GM18867 (cell line): ENCODE measurements around the gene ZFY.

Experiments
- ATAC-seq: cut with Tn5 transposase; IDR thresholded peaks from one replicate; pipeline ENCODE4 v1.9.1; 2021; ENCODE audit warnings: mild to moderate bottlenecking, moderate library complexity; ENCODE audit not compliant: unreplicated experiment

Gene ZFY

DNA sequence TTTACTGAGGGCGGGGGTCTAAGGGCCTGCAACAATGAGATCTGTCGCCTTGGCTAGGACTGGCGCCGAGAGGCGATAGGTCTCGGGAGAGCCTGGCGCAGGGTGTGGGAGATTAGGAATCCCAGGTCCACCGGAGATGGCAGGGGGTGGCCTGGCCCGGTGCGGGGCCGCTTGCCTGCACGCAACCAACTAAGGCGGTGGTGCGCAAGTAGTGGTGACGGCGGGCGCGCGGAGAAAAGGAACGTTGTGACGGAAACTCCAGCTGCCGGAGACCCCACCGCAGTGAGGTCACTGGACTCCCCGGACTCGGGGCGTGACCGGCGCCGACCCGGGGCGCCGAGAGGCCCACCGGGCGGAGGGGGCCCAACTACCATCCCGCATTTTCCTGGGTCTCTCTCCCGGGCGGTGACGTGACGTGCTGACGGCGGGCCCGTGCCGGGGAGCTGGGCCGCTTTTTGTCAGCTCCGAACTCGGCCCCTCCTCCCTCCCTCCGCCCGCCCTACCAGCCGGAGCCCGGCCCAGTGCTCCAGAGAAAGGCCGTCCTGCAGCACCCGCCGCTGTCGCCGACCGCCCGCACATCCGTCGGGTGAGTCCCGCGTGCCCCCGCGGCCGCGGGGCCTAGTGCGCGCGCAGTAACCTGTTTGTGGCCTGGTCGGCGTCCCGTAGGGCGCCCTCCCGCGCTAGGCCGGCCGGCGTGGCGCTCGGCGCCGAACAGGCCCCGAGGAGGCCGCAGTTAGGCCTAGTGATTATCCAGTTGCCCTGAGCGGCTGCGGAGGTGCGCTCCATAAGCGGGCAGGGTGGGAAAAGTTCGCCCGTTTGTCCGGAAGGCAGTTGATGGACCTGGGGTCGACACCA lies at the start of gene ZFY:
TSS of gene ZFY (plus strand) at position 521 of the 855 bp plus-strand sequence. CDS start 18,556 bp downstream, outside the sequence.
- no peak for ATAC-seq

GRCh38 chrY:2885880-2886279 lies 49.3 kb upstream of the ZFY start:
- no peak for ATAC-seq

DNA sequence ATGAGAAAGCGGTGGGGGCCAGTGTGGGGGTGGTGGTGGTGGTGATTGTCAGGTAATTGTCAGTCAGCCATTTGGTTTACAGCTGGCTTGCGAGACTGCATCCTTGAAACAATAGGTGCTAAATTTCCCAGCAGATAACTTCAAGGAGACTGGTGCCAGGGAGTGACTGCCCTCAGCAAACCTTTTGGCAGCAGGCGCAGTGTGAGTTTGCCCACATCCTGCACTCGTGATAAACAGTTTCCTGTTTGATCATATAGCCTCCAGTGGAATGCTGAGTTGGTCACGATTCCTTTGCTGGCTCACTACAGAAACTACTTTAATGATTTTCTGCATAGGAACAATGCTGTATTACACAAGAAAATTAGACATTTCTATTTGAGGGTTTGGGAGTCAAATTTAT lies 47.8 kb upstream of the ZFY start:
- no peak for ATAC-seq

DNA sequence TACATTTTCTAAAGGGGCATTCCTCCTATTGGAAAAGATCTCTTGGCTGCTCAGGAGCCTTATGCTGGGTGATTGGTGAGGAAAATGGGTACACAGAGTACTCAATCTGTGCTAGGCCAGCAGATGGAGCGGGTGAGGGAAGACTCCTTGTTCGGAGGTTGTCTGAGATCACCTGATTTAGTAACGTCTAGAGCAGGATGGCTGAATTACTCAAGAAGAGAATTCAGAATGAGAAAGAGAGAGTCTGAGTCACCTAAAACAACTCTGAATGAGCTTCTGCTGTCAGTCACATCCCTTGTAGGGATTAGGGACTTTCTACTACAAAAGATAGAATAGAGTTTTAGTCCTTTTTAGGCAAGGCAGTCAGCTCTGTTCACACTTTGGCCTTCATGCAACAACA lies 47.2 kb upstream of the ZFY start:
- no peak for ATAC-seq

GRCh38 chrY:2893471-2893870 lies 41.7 kb upstream of the ZFY start:
- ATAC-seq: no peak

DNA sequence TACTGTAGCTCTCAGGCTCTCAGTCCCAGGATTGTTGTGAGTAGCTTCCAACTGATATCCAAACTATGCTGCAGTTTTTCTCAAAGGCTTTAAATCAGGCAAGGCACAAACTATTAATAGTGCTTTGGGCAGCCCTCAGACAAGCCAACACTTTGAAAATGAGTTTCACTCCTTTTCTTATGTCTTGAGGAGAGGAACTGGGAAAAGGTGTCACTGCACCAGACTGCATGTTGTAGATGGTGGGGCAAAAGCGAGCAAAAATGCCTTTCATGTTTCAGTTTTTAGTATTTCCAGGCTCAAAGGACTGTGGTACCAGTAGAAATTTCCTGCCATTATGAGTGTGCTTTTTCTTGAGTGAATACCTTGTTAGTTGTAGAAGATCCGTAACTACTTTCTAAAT lies 39.1 kb upstream of the ZFY start:
- no peak for ATAC-seq

DNA sequence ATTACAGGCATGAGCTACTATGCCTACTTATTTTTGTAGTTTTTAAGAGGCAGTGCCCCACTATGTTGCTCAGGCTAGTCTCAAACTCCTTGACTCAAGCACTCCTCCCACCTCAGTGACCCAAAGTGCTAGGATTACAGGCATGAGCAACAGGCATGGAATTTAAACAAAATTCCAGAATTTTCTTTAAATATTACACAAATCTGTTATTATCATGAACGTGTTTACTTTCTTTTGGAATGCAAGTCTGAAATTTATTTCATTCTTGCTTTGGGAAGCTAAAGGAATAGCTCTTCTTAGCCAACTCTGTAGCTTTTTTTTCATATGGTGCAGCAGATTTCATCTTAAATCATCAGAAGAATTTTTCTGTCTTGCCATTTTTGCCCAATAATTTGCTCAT lies 27.8 kb upstream of the ZFY start:
- no peak for ATAC-seq

DNA sequence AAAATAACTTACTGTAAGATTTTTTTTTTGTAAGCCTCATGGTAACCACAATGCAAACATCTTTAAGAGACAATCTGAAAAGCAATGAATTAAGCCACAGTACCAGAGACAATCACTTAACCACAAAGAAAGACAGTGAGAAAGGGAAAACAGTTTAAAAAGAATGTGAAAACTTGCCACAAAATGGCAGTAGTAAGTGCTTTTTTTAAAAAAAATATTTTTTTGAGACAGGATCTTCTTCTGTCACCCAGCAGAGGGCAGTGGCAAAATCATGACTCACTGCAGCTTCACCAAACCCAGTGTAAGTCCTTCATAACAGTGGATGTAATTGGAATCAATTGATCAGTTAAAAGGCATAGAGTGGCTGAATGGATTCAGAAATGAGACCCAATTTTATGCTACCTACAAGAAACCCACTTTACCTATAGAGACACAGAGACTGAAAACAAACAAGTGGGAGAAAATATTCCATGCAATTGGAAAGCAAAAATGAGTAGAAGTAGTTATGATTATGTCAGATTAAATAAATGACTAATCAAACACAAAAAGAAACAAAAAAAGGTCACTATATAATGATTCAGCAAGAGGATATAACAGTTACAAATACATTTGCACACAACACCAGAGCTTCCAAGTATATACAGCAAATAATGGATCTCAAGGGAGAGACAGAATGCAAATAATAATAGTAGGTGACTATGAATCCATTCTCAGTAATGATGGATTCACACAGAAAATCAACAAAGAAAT lies 21.9 kb upstream of the ZFY start:
- no peak for ATAC-seq

DNA sequence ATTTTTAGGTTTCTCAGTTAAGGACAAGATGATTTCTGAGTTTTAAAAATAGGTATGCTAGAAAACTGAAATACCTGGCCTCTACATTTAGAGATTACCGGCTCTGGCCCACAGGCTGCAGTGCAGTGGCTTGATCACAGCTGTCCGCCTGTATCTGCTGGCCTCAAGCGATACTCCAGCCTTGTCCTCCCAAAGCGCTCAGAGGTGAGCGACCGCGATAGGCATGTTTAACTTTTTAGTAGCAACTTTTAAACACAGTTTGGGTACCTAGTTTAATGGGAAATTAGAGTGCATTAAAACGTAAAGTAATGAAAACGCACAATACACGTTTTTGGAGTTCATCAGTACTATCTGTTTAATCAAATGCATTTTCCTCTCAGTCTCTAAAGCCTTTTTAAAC lies 1.1 kb upstream of the ZFY start:
- ATAC-seq: no peak

DNA sequence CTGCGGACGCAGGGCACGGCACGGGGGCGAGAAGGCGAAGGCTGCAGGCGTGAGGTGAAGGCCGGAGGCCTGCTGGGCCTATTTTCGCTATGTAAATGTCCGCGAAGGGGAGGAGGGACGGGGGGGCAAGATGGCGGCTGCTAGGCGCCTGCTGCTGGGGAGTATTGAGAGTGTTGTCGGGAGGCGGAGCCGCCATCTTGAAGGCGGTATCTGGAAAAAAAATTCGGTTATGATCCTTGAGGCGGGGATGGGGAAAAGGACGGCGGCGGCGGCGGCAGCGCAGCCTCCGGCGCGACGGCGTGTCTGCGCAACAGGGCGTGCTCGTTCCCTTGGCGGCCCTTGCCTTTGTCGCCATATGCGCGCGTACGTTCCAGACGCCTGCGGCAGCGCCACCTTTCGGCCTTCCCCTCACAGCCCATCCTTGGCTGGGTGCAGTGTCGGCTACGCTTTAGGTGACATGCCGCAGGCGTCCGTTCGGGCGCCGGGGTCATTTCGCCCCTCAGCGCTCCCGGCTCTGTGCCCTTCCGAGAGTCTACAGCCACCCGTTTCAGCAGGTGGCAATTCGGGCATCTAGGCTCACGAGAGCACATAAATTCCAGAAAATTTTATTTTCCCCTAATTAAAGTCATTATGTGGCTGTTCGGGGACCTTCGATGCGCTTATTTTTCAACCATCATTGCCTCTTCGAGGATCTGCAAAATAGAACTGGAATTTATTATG lies 695 bp downstream of the ZFY start:
- ATAC-seq: no peak

DNA sequence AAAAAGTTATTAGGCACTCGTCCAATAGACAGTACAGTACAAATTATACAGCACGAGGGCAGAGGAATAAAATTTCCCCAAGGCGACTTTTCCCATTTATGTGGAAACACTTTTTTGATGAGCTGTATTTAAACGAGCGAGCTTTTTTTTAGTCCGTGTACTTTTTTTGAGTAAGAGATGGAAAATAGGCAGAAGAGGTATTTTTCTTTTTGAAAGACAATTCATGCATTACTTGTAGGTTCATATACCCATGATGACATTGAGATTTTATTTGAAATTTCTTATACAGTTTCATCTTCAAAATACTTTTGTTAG lies 1.2 kb downstream of the ZFY start:
- ATAC-seq: no peak

GRCh38 chrY:2937149-2937548 lies 2.0 kb downstream of the ZFY start:
- no peak for ATAC-seq

DNA sequence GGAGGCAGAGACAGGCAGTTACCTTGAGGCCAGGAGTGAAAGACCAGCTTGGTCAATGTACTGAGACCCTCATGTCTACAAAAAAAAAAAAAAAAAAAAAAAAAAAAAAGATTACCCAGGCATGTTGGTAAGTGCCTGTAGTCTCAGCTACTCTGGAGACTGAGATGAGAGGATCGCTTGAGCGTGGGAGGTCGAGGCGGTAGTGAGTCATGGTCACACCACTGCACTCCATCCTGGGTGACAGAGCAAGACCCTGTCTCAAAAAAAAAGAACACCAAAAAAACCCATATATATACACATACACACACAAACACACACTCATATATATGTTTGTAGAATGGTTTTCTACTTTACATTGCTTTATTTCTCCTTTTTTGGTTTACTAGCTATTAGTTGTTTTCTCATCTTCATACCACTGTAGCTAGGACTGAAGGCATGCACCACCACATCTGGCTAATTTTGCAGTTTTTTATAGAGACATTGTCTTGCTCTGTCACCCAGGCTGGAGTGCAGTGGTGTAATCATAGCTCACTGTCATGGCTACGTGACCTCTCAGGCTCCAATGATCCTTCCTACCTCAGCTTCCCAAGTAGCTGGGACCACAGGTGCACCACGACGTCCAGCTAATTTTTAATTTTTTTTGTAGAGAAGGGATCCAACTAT lies 14.5 kb downstream of the ZFY start:
- no peak for ATAC-seq

- ATAC-seq: no peak
Measured at GRCh38 chrY:2950655-2951054, 15.5 kb downstream of the ZFY start.

- ATAC-seq: no peak
Measured at GRCh38 chrY:2952912-2953311, 17.7 kb downstream of the ZFY start.

DNA sequence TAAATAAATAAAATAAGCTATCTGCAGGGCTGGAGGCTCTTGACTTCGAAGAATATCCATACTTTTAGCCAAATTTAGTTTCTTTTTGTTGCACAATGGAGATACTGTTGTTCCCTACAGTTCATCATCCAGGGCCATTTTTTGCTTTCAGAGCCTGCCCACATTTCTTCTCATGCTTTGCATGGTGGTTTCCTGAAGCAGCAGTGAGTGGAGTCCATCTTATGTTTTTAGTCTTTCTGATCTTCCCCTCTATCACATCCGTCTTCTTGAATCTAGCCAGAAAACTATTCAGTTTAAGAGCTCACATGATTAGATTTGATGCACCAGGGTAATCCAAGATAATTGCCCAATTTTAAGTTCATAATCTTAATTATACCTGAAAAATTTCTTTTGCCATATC lies 19.6 kb downstream of the ZFY start:
- no peak for ATAC-seq

GRCh38 chrY:2955561-2955960 lies 20.4 kb downstream of the ZFY start:
- ATAC-seq: no peak

- ATAC-seq: no peak
Measured at GRCh38 chrY:2962061-2962460, 26.9 kb downstream of the ZFY start.

GRCh38 chrY:2964814-2965213 lies 29.6 kb downstream of the ZFY start:
- ATAC-seq: no peak

DNA sequence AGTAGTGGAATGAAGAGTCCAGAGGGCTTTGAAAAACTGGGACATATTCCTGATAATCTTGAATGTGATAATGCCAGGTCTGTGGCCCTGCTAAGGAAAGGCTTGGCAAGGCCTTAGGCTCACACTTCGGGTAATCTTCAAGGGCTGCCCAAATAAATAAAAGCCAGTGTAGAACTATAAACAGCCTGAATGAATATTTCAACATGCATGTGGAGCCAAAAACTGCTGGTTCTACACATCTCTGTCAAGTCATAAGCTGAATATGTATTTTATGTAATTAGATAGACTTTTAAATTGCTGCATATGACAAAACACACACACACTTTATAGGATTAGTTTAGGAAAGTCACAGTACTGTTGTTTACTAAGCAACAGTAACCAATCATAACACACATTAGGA lies 30.4 kb downstream of the ZFY start:
- ATAC-seq: no peak

GRCh38 chrY:2969561-2969960 lies 34.4 kb downstream of the ZFY start:
- ATAC-seq: no peak
